HG03342 (cell line): ENCODE measurements around the gene BST1.
"Not testable (repeated sequence)": the region's sequence is repeated elsewhere in the genome, so short reads cannot be mapped to it uniquely, and the experiment has no call there.

ENCODE experiments used
- ATAC-seq: cut with Tn5 transposase; IDR thresholded peaks from one replicate; pipeline ENCODE4 v1.9.1; 2021; ENCODE audit warnings: mild to moderate bottlenecking, moderate library complexity; ENCODE audit not compliant: unreplicated experiment

BST1 gene

GRCh38 chr4:15742083-15742582, 39.3 kb downstream of the BST1 start:
- no peak for ATAC-seq

- no peak for ATAC-seq
These were observed 39.8 kb downstream of the BST1 start for GRCh38 chr4:15742637-15743036.

- ATAC-seq = no peak
These were observed 41.2 kb downstream of the BST1 start for GRCh38 chr4:15744016-15744545.

- ATAC-seq = no peak
These were observed 43.2 kb downstream of the BST1 start for GRCh38 chr4:15746110-15746509.

- no peak for ATAC-seq
These were observed 46.1 kb downstream of the BST1 start for GRCh38 chr4:15749001-15749400.

GRCh38 chr4:15751153-15751552, 48.3 kb downstream of the BST1 start:
- ATAC-seq = no peak

- no peak for ATAC-seq
These were observed 50.2 kb downstream of the BST1 start for GRCh38 chr4:15753081-15753480.

GRCh38 chr4:15753786-15754185, 50.9 kb downstream of the BST1 start:
- no peak for ATAC-seq

GRCh38 chr4:15754323-15754722, 51.5 kb downstream of the BST1 start:
- ATAC-seq = no peak

GRCh38 chr4:15755321-15756155, 52.7 kb downstream of the BST1 start:
- ATAC-seq = no peak

- ATAC-seq = peak; percentile 90
These were observed 53.5 kb downstream of the BST1 start for GRCh38 chr4:15756361-15756861.

- no peak for ATAC-seq
These were observed 54.2 kb downstream of the BST1 start for GRCh38 chr4:15757054-15757453.

GRCh38 chr4:15758294-15758693, 55.4 kb downstream of the BST1 start:
- ATAC-seq = no peak

GRCh38 chr4:15762460-15762859, 59.6 kb downstream of the BST1 start:
- ATAC-seq = not testable (repeated sequence)

- no peak for ATAC-seq
These were observed 62.5 kb downstream of the BST1 start for GRCh38 chr4:15765391-15765790.

- ATAC-seq = peak; percentile 49
These were observed 63.2 kb downstream of the BST1 start for GRCh38 chr4:15765910-15766697.

GRCh38 chr4:15766821-15767220, 64.0 kb downstream of the BST1 start:
- no peak for ATAC-seq

GRCh38 chr4:15769202-15769601, 66.3 kb downstream of the BST1 start:
- no peak for ATAC-seq

- peak; percentile 74 for ATAC-seq
These were observed 68.6 kb downstream of the BST1 start for GRCh38 chr4:15771216-15772058.

- no peak for ATAC-seq
These were observed 71.2 kb downstream of the BST1 start for GRCh38 chr4:15774020-15774420.
